GM06990 (cell line): ENCODE measurements around the gene USP25.

ENCODE experiments used
- DNase-seq: peaks from one replicate; pipeline ENCODE4 v3.0.0-alpha.2; 2011; ENCODE audit not compliant: insufficient read length; ENCODE audit errors: extremely low read depth
- H3K27me3 ChIP-seq: replicated peaks from 2 replicates; pipeline ENCODE4 v1.6.0; 2011; ENCODE audit warnings: low read length; ENCODE audit not compliant: control insufficient read depth, insufficient read depth
- H3K36me3 ChIP-seq: 2 replicates; pipeline ENCODE4 v1.5.1; 2011; ENCODE audit warnings: low read length; ENCODE audit not compliant: control insufficient read depth, insufficient read depth
- H3K4me3 ChIP-seq: replicated peaks from 2 replicates; pipeline ENCODE4 v1.5.1; 2011; ENCODE audit warnings: low read depth, mild to moderate bottlenecking, control low read depth, low read length
- TF ChIP-seq, protein P1 (sequence below): IDR thresholded peaks from 2 replicates; pipeline ENCODE4 v1.5.1; 2011; ENCODE audit warnings: low read length, control low read depth, mild to moderate bottlenecking, inconsistent platforms; ENCODE audit not compliant: insufficient read depth, poor library complexity, severe bottlenecking

The USP25 gene

DNA sequence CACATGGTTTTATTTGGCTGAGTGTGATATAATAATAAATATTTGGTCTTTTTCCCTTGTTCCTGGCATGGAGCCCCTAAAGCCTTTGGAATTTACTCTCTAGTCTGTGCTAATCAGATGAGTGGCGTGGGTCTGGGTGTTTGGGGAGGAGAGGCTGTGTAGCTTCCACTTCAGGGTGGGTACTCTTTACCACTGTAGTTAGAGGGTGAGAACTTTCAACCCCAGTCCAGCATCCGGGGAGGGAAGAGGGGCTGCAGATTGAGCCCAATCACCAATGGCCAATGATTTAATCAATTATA, 20.0 kb downstream of the USP25 start:
- no peak for DNase-seq
- Histone ChIP-seq H3K36me3 (no peaks in the 10 kb centered on the region), H3K27me3 (no peaks in the 10 kb centered on the region), H3K4me3 (no peak overlapping the region)
- TF ChIP-seq, protein P1, sequence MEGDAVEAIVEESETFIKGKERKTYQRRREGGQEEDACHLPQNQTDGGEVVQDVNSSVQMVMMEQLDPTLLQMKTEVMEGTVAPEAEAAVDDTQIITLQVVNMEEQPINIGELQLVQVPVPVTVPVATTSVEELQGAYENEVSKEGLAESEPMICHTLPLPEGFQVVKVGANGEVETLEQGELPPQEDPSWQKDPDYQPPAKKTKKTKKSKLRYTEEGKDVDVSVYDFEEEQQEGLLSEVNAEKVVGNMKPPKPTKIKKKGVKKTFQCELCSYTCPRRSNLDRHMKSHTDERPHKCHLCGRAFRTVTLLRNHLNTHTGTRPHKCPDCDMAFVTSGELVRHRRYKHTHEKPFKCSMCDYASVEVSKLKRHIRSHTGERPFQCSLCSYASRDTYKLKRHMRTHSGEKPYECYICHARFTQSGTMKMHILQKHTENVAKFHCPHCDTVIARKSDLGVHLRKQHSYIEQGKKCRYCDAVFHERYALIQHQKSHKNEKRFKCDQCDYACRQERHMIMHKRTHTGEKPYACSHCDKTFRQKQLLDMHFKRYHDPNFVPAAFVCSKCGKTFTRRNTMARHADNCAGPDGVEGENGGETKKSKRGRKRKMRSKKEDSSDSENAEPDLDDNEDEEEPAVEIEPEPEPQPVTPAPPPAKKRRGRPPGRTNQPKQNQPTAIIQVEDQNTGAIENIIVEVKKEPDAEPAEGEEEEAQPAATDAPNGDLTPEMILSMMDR = no peak

DNA sequence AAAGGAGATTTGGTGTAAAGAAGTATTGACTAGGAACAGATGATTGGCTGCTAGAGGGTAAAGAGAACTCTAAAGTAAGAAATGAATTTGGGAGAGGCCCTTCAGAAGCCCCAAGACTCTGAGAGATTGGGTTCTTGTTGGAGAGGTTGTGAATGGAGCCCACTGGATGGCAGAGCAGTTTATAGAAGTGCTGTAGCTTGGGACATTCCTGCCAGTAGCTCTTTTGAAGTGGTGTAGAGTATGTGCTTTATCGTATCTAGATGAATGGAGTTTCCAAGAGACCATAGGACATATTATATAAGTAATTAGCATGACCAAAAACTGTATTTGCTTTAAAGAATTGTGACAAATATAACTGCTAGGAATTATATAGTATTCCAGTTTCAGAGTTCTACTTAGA, 21.3 kb downstream of the USP25 start:
- TF ChIP-seq, protein P1 = no peak
- H3K27me3 ChIP-seq = no peaks in the 10 kb centered on the region
- H3K4me3 ChIP-seq = no peak overlapping the region
- no peak for DNase-seq
- H3K36me3 ChIP-seq = no peaks in the 10 kb centered on the region

DNA sequence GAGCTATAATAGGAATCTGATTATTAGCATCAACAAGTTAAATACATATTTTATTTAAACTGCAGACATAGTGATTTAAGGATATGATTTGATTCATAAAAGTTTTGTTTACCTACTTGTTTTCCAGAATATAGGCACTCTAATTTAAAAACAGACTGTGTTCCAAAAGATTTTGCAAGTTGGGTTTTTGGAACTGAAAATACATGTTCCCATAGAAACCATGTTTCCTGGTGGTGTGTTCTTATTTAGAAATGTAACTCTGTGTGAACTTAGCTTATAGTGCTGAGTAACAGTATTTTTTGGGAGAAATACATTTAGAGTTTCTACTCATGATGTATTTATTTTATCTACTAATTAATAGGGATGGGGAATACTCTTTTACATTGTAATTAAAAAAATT, 21.8 kb downstream of the USP25 start:
- Histone ChIP-seq H3K27me3 (no peaks in the 10 kb centered on the region), H3K36me3 (no peaks in the 10 kb centered on the region), H3K4me3 (no peak overlapping the region)
- TF ChIP-seq, protein P1 = no peak
- no peak for DNase-seq

DNA sequence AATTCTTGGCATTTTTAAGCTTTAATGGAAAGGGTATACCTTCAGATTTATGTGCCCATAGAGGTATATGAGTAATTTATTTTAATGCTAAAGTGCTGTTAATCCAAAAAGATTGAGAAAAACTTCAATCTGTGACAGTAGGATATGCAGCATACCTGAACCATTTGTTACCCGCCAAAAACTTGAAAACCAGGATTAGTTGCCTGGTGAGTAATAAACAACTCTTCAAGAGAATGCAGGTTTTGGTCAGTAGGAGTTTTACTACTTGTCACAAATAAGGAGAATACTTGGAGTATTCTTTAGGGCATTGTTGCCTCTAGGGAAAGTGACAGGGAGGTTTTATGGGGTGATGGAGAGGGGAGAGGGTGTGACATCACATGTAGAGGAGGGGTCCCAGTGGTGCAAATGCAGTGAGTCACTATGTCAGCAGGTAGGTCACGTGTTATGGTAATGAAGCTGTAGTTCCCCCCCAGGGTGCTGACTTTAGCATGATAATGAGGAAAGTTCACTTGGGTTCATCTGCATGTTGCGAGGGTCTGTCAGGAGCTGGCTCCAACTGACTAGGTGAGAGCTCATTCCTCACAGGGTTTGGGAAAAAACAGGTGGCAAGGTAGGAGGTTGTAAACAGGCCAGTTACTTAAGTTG, 23.1 kb downstream of the USP25 start:
- TF ChIP-seq, protein P1 = no peak
- no peak for DNase-seq
- H3K27me3 ChIP-seq = no peaks in the 10 kb centered on the region
- no peak overlapping the region for H3K4me3 ChIP-seq
- H3K36me3 ChIP-seq = no peaks in the 10 kb centered on the region

DNA sequence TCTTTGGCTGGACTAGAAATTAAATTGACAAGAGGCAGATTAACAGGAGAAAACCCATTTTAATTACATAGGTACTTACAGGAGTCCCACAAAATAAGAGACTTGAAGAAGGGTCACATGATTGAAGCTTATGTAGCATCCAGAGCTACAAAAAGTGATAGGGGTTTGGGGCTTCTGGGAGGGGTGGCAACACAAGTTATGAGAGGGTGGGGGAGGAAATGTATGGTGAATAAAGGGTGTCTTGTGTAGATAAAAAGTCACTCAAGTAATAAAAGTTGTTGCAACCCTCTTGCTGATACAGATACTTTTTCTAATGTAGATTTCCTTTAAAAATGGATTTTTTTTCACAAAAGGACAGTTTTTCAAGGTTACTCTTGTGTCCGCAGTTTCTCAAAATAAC, 24.0 kb downstream of the USP25 start:
- no peak for DNase-seq
- H3K27me3 ChIP-seq = no peaks in the 10 kb centered on the region
- H3K4me3 ChIP-seq = no peak overlapping the region
- H3K36me3 ChIP-seq = no peaks in the 10 kb centered on the region
- TF ChIP-seq, protein P1 = no peak

DNA sequence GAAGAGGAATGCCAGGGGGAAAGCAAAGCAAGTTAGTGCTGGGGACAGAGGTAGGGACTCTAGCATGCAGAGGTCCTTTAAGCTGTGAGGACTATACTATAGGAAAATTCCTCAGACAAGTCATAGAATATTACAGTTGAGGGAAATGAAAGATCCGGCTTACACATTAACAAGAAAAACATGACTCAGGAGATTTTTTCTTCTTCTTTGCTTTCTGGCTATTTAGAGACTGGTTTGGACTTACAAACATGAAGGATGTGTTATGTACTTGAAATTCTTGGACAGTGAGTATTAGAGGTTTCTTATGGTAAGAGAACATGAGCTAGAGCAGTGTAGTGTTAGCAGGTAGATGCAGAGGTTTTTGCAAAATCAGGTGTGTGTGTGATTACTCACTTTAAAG, 24.9 kb downstream of the USP25 start:
- TF ChIP-seq, protein P1 = no peak
- Histone ChIP-seq H3K4me3 (no peak overlapping the region), H3K36me3 (no peaks in the 10 kb centered on the region), H3K27me3 (no peaks in the 10 kb centered on the region)
- DNase-seq = no peak
